BJ (cell line): ENCODE measurements around the gene GANC. TPM values are rescaled to one million over a fixed set of nuclear protein-coding genes. Genes with fewer than 3 reads are reported as not detected.

ENCODE experiments used
- CTCF ChIA-PET: fragments of 350-600 bp; formaldehyde crosslinking; extraction: SDS; loops from one replicate; lab custom pipeline; 2021; ENCODE audit warnings: antibody characterized with exemption, inconsistent platforms; lab: Yijun Ruan, JAX
- POLR2A ChIA-PET: fragments of 300-600 bp; sonication (Branson Sonifier 250); formaldehyde crosslinking; extraction: SDS; loops from one replicate; lab custom pipeline; 2021; ENCODE audit warnings: antibody characterized with exemption; lab: Charles Lee
- DNase-seq: peaks from one replicate; pipeline ENCODE4 v3.0.0-alpha.2; 2011; ENCODE audit warnings: low read depth
- H3K27me3 ChIP-seq: 2 replicates; pipeline ENCODE4 v1.6.0; 2011; ENCODE audit warnings: low read length; ENCODE audit not compliant: control insufficient read depth, insufficient read depth
- H3K36me3 ChIP-seq: 2 replicates; pipeline ENCODE4 v1.5.1; 2011; ENCODE audit warnings: low read length; ENCODE audit not compliant: control insufficient read depth, insufficient read depth
- H3K4me3 ChIP-seq: 2 replicates; pipeline ENCODE4 v1.5.1; 2011; ENCODE audit warnings: low read depth, mild to moderate bottlenecking, control low read depth, low read length
- polyA plus RNA-seq: library from polyadenylated mRNA; depleted of rRNA; stranded (reverse); fragments of >200 nt; gene quantifications from 2 replicates; pipeline ENCODE4 v1.2.3, GENCODE V29; 2011
- TF ChIP-seq, protein P1 (sequence below): IDR thresholded peaks from 2 replicates; pipeline ENCODE4 v1.5.1; 2011; ENCODE audit warnings: low read depth, mild to moderate bottlenecking, control low read depth, inconsistent platforms, low read length, moderate library complexity; ENCODE audit not compliant: insufficient read depth

GANC gene
- polyA plus RNA-seq, 1 experiment, result 12.9 TPM

DNA sequence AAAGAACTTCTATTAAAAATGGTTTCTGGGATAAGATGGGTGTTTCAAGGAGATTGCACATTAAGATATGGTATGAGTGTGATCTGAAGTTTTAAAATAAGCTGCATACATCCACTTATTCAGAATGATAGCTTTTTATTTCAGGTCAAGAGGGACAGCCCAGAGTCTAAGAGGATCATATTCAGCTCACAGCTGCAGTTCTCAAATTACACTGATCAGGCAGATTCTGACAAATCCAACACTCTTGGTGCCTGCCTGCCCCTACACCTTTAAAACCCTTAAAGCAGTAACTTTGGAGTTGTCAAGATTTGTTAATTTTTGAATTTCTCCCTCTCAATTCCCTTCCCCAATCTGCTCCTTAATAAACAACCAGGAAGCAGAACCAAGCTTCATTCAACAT lies 9.3 kb downstream of the GANC start:
- TF ChIP-seq, protein P1, sequence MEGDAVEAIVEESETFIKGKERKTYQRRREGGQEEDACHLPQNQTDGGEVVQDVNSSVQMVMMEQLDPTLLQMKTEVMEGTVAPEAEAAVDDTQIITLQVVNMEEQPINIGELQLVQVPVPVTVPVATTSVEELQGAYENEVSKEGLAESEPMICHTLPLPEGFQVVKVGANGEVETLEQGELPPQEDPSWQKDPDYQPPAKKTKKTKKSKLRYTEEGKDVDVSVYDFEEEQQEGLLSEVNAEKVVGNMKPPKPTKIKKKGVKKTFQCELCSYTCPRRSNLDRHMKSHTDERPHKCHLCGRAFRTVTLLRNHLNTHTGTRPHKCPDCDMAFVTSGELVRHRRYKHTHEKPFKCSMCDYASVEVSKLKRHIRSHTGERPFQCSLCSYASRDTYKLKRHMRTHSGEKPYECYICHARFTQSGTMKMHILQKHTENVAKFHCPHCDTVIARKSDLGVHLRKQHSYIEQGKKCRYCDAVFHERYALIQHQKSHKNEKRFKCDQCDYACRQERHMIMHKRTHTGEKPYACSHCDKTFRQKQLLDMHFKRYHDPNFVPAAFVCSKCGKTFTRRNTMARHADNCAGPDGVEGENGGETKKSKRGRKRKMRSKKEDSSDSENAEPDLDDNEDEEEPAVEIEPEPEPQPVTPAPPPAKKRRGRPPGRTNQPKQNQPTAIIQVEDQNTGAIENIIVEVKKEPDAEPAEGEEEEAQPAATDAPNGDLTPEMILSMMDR, result no peak
- H3K27me3 ChIP-seq, result no peaks in the 10 kb centered on the region
- no peak overlapping the region for H3K4me3 ChIP-seq
- no peak for DNase-seq
- POLR2A ChIA-PET, result no interaction called here
- CTCF ChIA-PET, result interaction anchor here (0.7 kb wide), 1 partner anchor 29 kb away, joined by 3 read pairs; no protein-coding TSS in a partner anchor
- H3K36me3 ChIP-seq, result peaks cover 2% of the 10 kb centered on the region

DNA sequence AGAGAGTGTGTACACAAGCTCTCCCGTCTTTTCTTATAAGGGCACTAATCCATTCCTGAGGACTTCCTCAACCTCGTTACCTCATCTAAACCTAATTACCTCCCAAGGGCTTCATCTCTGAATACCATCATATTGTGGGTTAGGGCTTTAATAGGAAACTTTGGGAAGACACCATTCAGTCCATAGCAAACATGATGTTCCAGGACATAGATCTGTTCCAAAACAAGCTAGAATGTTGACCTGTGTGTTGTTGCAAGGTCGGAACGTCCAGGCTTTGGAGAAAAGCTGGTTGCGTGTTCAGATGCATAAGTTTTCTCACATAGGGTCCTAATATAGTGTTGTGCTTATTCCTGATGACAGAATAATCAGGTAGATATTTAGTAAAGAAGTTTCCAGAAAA lies 9.9 kb downstream of the GANC start:
- Histone ChIP-seq H3K36me3 (peaks cover 2% of the 10 kb centered on the region), H3K4me3 (no peak overlapping the region), H3K27me3 (no peaks in the 10 kb centered on the region)
- POLR2A ChIA-PET, result no interaction called here
- CTCF ChIA-PET, result interaction anchor here (0.7 kb wide), 1 partner anchor 30 kb away, joined by 3 read pairs; no protein-coding TSS in a partner anchor
- no peak for DNase-seq
- TF ChIP-seq, protein P1, result no peak

DNA sequence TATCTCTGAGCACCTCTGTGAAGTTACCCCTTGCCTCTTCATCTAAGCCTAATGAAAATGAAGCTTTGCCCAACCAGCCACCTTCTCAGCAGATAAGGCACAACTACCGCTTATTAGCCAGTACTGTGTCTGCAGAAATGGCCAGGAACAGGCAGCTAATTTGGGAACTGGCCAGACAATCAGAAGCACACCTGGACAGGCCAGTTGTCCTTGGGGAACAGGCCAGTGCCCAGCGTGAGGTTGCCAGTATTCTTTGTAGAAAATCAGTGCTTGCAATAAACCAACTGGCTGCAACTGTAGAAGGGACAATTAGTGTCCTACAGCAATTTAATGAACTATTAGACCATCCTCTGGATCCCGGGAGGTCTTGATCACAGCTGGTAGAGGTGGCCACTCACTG lies 10.7 kb downstream of the GANC start:
- H3K4me3 ChIP-seq, result no peak overlapping the region
- TF ChIP-seq, protein P1, result no peak
- peaks cover 2% of the 10 kb centered on the region for H3K36me3 ChIP-seq
- DNase-seq, result no peak
- H3K27me3 ChIP-seq, result no peaks in the 10 kb centered on the region
- POLR2A ChIA-PET, result no interaction called here
- CTCF ChIA-PET, result interaction anchor here (0.6 kb wide), 1 partner anchor 17 kb away, joined by 3 read pairs; no protein-coding TSS in a partner anchor

DNA sequence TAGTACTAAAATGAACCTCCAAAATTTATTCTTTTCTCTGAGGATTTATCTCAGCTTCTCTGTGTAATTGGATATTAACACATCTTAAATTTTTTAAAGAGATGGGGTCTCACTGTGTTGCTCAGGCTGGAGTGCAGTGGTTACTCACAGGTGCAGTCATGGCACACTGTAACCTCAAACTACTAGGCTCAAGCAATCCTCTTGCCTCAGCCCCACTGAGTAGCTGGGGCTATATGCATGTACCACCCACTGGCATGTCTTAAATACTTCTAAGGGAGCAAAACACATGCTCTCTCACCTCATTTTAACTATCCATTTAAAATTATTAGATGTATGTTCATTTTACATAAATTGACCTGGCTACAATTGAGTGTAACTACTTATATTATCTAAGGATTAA lies 11.6 kb downstream of the GANC start:
- H3K27me3 ChIP-seq, result no peaks in the 10 kb centered on the region
- POLR2A ChIA-PET, result interaction anchor here (0.6 kb wide), 1 partner anchor 16 kb away, joined by 5 read pairs; no protein-coding TSS in a partner anchor
- no peak for DNase-seq
- TF ChIP-seq, protein P1, result no peak
- no peak overlapping the region for H3K4me3 ChIP-seq
- peaks cover under 1% of the 10 kb centered on the region for H3K36me3 ChIP-seq
- CTCF ChIA-PET, result no interaction called here

DNA sequence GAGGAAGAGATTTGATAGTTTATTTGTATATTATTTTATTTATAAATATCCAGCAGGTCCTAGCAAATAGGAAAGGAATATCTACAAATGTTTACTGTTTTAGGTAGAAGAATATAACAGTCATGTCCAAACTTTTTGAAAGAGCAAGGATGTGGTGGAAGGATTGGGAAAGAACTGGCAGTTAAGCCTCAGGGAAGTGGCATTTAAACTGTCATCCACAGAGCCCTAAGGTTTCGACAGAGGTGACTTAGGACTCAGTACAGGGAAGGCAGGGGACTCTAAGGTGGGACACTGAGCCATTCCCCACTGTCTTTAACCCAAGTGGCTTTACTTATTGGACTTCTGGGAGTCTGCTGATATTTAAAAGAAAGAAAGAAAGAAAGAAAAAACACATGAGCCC lies 12.0 kb downstream of the GANC start:
- TF ChIP-seq, protein P1, result no peak
- H3K27me3 ChIP-seq, result no peaks in the 10 kb centered on the region
- CTCF ChIA-PET, result no interaction called here
- DNase-seq, result no peak
- POLR2A ChIA-PET, result no interaction called here
- H3K4me3 ChIP-seq, result no peak overlapping the region
- H3K36me3 ChIP-seq, result no peaks in the 10 kb centered on the region; the same call in 1 of the 2 replicates
